Osteocyte (in vitro differentiated cells): ENCODE data around the gene SPTBN1. TPM values are rescaled to one million over a fixed set of nuclear protein-coding genes. Genes with fewer than 3 reads are reported as not detected.

Source experiments
- DNase-seq: peaks from one replicate; pipeline ENCODE4 v3.0.0; 2021; ENCODE audit warnings: mixed read lengths; ENCODE audit not compliant: unreplicated experiment; ENCODE audit errors: extremely low spot score
- H3K27ac Mint-ChIP-seq: one replicate; pipeline ENCODE4 v1.8.0; 2021; ENCODE audit warnings: mild to moderate bottlenecking, mixed read lengths; ENCODE audit not compliant: unreplicated experiment
- H3K27me3 Mint-ChIP-seq: one replicate; pipeline ENCODE4 v1.8.0; 2021; ENCODE audit warnings: mixed read lengths; ENCODE audit not compliant: unreplicated experiment
- H3K36me3 Mint-ChIP-seq: one replicate; pipeline ENCODE4 v1.8.0; 2021; ENCODE audit warnings: mixed read lengths; ENCODE audit not compliant: unreplicated experiment
- H3K4me1 Mint-ChIP-seq: one replicate; pipeline ENCODE4 v1.8.0; 2021; ENCODE audit warnings: mixed read lengths; ENCODE audit not compliant: unreplicated experiment
- H3K4me3 Mint-ChIP-seq: one replicate; pipeline ENCODE4 v1.8.0; 2021; ENCODE audit warnings: mild to moderate bottlenecking, moderate library complexity, mixed read lengths; ENCODE audit not compliant: unreplicated experiment
- H3K9me3 Mint-ChIP-seq: one replicate; pipeline ENCODE4 v1.8.0; 2021; ENCODE audit warnings: mixed read lengths; ENCODE audit not compliant: unreplicated experiment
- CTCF ChIP-seq: fragments of 200-600 bp; sonication (generic); IDR thresholded peaks from 2 replicates; pipeline ENCODE4 v1.5.0; 2021; ENCODE audit warnings: antibody characterized with exemption, mild to moderate bottlenecking, moderate library complexity
- total RNA-seq: library from RNA; stranded (reverse); gene quantifications from 2 replicates; pipeline ENCODE4 v1.2.1, GENCODE V29; 2021

Gene SPTBN1
- total RNA-seq, 1 donor from 2014 or later = 248 TPM

- H3K4me3 Mint-ChIP-seq = peak overlapping the region; percentile 90
- H3K27me3 Mint-ChIP-seq = no peaks in the 10 kb centered on the region
- TF ChIP-seq CTCF = no peak
- no peaks in the 10 kb centered on the region for H3K36me3 Mint-ChIP-seq
- no peak for DNase-seq
- H3K27ac Mint-ChIP-seq = peak overlapping the region; percentile 97
- H3K4me1 Mint-ChIP-seq = peaks cover 71% of the 10 kb centered on the region
- no peaks in the 10 kb centered on the region for H3K9me3 Mint-ChIP-seq
These were observed 102.9 kb downstream of the SPTBN1 start for GRCh38 chr2:54559006-54559445.

DNA sequence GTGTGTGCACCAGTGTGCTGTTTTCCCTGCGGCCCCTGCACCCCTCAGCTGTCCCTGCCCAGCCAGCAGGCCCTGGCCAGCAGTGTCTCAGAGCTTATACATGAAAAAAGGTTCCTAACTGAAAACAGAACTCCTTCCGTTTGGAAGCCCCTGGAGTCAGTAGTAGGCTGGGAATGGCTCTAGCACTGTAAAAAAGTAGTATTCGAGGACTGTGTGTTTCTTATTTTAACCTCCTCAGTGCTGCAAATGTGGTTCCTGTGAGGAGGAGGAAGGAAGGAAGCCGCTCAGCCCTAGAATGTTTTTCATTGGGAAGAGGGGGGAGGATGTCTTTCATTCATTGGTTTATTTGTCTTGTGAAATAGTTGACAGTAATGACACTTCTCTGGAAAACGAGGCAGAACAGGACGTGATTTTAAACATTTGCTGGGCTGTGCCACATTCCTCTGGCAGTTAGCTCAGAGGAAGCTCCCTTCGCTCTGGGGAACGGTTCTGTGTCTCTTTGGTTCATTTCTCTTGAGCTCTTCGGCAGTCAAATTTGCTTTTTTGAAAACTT lies 103.5 kb downstream of the SPTBN1 start:
- Mint-ChIP-seq H3K27ac (peak overlapping the region; percentile 97), H3K36me3 (no peaks in the 10 kb centered on the region), H3K27me3 (no peaks in the 10 kb centered on the region), H3K4me3 (peak overlapping the region; percentile 90), H3K9me3 (no peaks in the 10 kb centered on the region), H3K4me1 (peaks cover 71% of the 10 kb centered on the region)
- TF ChIP-seq CTCF = no peak
- DNase-seq = no peak

DNA sequence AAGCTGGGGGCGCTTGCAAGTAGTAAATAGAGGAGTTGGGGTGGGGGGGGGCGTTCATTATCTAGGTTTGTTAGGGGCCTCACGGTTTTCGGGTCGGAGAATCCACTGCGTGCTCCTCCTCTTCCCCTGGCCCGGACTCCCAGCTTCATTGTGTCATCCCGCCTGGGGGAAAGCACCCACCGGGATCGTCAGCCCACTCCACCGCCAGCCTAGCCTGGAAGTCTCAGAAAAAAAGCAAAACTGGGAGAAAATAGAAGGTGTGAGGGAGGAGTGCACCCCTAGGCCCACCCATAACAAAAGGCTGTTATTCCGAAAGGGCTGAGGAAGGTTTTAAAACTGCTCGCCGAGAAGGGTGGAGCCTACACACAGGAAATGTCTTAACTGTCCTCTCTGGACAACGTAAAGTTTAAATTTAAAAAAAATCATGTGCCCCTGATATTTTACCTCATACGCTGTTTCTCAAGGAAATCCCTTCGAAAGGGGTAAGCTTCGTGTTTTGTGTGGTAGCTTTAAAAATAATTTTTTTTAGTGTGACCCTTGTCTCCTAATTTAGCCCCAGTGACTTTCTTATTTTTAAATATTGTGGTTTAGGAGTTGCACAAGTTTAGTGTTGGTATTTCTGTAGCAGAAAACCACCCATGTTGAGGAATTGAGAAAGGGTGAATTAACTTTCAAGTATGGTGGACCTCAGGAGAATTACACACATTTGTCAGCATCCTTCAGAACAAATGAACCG lies 104.2 kb downstream of the SPTBN1 start:
- Mint-ChIP-seq H3K36me3 (no peaks in the 10 kb centered on the region), H3K4me3 (peak overlapping the region; percentile 90), H3K9me3 (no peaks in the 10 kb centered on the region), H3K27ac (peak overlapping the region; percentile 97), H3K27me3 (no peaks in the 10 kb centered on the region), H3K4me1 (peaks cover 72% of the 10 kb centered on the region)
- TF ChIP-seq CTCF = no peak
- no peak for DNase-seq

DNA sequence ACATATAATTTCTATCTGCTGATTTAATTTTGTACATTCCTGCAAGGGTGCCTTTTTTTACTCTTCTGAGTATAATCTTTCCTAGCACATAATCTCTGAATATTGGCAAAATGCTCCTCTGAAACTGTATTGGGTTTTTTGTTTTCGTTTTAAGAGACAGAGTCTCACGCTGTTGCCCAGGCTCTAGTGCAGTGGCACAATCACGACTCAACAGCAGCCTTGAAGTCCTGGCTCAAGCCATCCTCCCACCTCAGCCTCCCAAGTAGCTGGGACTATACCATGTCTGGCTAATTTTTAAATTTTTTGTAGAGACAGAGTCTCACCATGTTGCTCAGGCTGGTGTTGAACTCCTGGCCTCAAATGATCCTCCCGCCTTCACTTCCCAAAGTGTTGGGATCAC lies 104.9 kb downstream of the SPTBN1 start:
- DNase-seq = no peak
- no peak for TF ChIP-seq CTCF
- Mint-ChIP-seq H3K9me3 (no peaks in the 10 kb centered on the region), H3K4me3 (peak overlapping the region; percentile 90), H3K36me3 (no peaks in the 10 kb centered on the region), H3K4me1 (peaks cover 69% of the 10 kb centered on the region), H3K27me3 (no peaks in the 10 kb centered on the region), H3K27ac (peak overlapping the region; percentile 97)

DNA sequence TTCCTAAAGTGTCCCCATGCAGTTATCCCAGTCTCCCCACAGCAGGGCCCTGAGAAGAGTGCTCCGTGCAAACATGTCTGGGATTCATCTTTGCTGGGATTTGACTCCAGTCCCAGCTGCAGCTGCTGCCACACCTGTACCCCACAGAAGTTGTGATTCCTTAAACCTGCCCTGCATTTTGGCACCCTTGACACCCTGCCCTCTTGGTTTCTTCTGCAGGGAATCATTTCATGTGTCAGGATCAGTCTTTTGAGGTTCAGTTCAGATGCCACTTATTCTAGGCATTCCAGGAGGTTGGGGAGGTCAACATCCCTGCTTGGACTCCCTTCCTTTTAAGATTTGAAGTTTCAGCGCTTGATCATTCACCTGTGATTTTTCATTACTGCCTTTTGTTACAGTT lies 108.3 kb downstream of the SPTBN1 start:
- Mint-ChIP-seq H3K4me3 (no peak overlapping the region), H3K4me1 (peaks cover 55% of the 10 kb centered on the region), H3K27me3 (no peaks in the 10 kb centered on the region), H3K36me3 (no peaks in the 10 kb centered on the region), H3K9me3 (no peaks in the 10 kb centered on the region), H3K27ac (no peak overlapping the region)
- no peak for TF ChIP-seq CTCF
- no peak for DNase-seq
